NCI-H1436 treated with DMSO at 0.1 percent for 48 hours (cell line): ENCODE results near the gene HTR4.
"Not testable (repeated sequence)": the region's sequence is repeated elsewhere in the genome, so short reads cannot be mapped to it uniquely, and the experiment has no call there.

Experiments
- DNase-seq: peaks from one replicate; lab custom pipeline; 2025; lab: John Stamatoyannopoulos, UW

Gene HTR4

GRCh38 chr5:148653836-148654781 lies at the start of gene HTR4:
Gene HTR4, minus strand, starts transcription at chr5:148654527. Its CDS starts 17,513 bp downstream, at chr5:148637014.
- DNase-seq: no peak

- DNase-seq: no peak
These were observed 47.8 kb upstream of the HTR4 start for GRCh38 chr5:148702019-148702596.

DNA sequence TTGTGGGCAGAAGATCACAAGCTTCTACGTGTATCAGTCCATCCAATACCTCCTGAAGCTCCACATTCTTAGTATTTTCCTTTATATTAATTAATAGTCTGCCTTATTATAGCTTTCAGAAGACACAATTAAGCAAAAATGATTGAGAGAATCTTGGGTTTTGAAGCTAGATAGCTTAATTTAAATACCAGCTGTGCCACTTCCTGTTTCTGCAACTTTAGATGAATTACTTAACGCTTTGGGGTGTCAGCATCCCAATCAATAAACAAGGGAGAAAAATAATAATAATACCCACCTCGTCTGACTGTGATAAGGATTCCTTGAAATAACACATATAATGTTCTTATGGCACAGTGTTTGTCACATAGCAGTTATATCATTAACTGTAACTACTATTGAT lies 44.7 kb upstream of the HTR4 start:
- no peak for DNase-seq

DNA sequence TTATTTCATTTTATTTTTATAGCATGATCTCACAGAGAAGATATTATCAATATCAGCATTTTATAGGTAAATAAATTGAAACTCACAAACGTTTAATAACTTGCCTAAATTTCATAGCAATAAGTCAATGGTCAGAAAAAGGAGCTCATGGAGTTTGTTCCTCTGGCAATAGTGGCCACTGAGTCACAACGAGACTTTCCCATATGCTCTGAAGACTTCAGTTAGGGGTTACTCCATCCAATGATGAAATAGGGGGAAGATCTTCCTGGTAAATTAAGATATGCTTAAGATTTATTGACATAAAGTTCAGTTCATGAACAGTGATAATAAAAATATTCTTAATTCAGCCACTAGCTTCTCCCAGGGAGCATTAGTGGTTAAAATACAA lies 43.5 kb upstream of the HTR4 start:
- DNase-seq: no peak

- DNase-seq: no peak
These were observed 43.0 kb upstream of the HTR4 start for GRCh38 chr5:148697180-148697808.

DNA sequence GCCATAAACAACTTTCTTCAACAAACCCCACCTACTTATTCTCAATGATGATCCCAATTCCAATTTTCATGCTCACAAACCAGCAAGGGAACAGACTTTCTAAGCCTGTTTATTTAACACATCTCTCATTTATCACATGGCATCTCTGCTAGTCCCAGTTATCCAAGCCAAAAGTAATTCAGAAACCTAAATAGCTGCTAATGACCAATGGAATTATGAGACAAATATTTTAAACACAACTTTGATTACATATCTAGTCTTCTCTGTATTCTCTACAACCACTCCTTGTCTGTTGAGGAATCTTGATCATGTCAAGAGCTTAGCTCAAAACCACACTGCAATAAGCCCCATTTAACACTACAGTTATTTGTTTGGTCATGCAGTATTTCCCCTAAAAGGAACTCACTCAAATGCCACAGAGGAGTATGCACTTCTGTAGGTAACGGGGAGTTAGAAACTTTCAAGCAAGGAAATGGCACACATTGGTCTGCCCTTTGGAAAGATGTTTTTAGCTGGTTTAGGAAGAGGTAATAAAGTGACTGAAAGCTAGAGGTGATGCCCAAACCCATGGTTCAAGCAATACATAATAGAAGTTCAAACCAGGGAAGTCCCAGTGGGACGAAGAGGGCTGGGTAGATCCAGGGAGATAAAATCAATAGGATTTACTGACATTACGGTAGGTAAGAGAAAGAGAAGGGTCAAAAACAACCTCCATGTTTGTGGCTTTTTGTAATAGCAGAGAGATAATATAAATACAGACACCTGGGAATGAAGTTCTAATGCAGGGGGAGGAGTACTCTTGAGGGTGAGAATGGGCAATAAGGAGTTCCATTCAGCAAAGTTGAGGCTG lies 42.1 kb upstream of the HTR4 start:
- DNase-seq: no peak

DNA sequence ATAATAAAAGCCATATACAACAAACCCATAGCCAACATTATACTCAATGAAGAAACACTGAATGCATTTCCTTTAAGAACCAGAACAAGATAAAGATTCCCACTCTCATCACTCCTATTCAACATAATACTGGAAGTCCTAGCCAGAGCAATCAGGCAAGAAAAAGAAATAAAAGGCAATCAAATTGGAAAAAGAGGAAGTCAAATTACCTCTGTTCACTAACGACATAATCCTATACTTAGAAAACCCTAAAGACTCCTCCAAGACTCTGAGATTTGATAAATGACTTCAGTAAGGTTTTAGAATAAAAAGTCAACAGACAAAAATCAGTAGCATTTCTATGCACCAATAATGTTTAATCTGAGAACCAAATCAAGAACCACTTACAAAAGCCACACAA lies 36.6 kb upstream of the HTR4 start:
- no peak for DNase-seq

- no peak for DNase-seq
These were observed 34.5 kb upstream of the HTR4 start for GRCh38 chr5:148688787-148689186.

- DNase-seq: no peak
These were observed 33.5 kb upstream of the HTR4 start for GRCh38 chr5:148687871-148688270.

DNA sequence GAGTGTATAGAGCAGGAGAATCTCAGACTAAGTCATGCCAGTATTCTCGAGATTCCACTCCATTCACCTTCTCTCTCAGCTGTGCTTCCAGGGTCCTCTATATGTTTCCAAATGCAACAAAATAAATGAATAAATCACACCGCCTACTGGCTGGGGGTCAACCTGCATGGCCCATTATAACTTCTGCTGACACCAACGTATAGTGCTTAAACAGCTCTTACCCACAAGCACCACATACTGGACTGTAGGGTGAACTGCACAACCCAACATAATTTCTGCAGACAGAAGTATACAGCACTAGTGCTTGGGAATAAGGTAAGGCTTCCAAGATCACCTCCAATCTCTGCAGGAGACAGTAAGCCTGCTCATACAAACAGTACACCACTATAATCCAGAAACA lies 33.1 kb upstream of the HTR4 start:
- DNase-seq: no peak

GRCh38 chr5:148686660-148687059 lies 32.3 kb upstream of the HTR4 start:
- DNase-seq: no peak

- DNase-seq: no peak
These were observed 31.3 kb upstream of the HTR4 start for GRCh38 chr5:148685520-148686134.

- no peak for DNase-seq
These were observed 30.2 kb upstream of the HTR4 start for GRCh38 chr5:148684528-148684927.

DNA sequence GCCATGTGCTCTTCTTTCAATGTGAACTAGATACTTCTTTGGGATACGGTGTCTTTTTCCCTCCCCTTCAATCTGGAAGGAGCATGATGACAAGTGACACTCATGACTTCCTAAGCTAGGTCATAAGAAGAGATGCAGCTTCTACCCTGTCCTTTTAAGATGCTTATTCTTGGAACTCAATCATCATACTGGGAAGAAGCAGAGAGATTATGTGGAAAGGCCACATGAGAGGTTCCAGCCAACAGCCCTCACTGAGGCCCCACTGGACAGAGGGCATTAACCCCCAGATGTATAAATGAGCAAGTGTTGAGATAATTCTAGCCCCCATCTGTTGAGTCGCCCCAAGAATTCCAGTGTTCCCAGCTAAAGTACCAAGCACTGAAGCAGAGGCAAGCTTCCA lies 29.3 kb upstream of the HTR4 start:
- DNase-seq: no peak

- no peak for DNase-seq
These were observed 28.0 kb upstream of the HTR4 start for GRCh38 chr5:148682058-148683026.

DNA sequence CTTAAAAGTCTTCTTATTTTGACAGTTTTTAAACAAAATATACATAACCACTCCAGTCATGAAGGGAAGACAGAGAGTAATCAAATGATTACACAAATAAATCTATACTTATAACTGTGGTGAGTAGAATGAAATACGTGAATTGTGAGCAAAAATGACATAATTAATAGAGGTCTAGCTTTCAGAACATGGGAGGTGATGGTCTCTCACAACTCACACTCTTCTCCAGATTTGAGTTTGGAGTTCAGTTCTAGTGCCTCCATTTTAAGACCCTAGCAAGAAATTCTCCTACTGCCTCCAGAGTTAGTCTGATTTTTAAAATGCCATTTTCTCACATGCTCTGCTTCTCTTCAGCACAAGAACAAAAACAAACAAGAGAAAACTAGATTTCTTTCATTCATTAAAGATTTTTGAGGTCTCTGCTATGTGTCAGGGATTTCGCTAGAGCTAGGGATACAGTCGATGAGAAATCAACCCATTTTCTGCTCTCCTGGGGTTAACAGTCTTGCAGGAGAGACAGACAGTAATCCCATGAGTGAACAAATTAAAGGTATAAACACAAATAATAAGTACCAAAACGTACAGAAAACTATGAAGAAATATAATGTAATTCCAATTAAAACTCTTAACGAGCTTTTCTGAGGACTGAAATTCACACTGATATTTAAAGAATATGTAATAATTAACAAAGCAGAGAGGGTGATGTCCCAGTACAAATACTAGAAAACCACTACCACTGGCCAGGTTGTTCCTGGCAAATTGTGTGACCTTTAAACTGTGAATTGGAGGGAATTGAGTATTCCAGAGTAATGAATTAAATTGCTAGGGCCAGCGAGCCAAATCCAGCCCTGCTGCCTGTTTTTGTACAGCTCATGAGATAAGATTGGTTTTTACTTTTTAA lies 27.1 kb upstream of the HTR4 start:
- no peak for DNase-seq

- not testable (repeated sequence) for DNase-seq
These were observed 19.4 kb upstream of the HTR4 start for GRCh38 chr5:148673704-148674103.

DNA sequence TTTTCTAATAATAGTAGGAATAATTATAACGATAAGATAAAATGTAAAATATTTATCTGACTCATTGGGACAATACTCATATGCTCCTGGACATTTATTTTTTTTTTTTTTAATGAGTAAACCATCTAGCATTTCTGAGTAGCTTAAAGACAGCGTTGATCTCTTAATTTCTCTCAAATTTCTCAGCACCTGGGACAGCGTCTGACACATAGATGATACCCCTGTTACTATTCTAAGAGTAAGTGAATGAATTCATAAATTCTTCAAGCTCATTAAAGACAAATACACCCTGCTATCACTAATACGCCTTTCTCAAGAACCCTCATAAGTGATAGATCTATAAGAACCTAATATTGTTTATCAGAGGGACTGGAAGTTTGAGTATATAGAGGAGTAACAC lies 12.0 kb upstream of the HTR4 start:
- no peak for DNase-seq

DNA sequence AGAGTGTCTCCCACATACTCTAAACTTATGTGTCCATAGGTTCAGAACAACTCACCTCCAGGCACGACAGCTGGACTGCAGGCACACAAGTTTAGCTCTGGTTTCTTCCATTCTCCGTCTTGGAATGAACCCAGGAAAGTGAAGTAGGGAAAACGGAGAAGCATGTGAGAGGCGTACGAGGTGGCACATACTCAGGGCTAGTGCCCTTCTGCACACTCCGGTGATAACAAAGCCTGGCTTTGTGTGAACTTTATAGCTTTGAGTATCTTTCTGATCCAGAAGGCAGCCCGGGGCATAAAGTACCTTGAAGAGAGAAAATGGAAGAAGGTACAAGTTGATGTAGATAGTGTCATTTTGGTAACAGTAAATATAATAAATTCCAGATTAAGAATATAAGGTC lies 11.1 kb upstream of the HTR4 start:
- no peak for DNase-seq
